ENCODE measurements around the gene CYP4F8. TPM values are rescaled to one million over a fixed set of nuclear protein-coding genes. Genes with fewer than 3 reads are reported as not detected.
"Not testable (repeated sequence)": the region's sequence is repeated elsewhere in the genome, so short reads cannot be mapped to it uniquely, and the experiment has no call there.

Gene CYP4F8
- total and polyA plus RNA-seq, 2 donors (not counting 1 experiment from before 2014, with no cell fraction given): not detected

DNA sequence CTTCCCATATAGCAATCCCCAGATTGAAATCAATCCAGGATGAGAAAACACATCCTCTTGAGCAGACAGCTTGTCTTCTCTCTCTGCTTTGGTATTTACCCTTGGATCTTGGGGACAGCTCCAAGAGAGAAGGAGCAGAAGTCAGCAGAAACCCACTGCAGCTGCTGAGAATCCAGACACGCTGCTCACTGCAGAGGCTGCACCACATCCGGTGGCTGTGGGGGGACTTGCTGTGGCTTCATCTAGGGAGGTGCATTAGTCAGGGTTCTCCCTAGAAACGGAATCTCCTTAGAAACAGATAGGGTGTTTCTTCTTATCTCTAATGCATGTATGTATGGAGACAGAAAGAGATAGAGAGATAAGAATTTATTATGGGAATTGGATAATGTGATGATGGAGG is 60.5 kb downstream of the CYP4F8 start:
- H3K27me3 ChIP-seq (replicated peaks in 1 of 4; ENCODE audit: control extremely low read depth in 1 of 4, control insufficient read depth in 3 of 4, insufficient read depth in 4 of 4, low read length in 3 of 4): peaks cover 0 to 17% (median 0%) of the 10 kb centered on the region in 4 experiments
- intact Hi-C loops (cut with micrococcal nuclease): no loop called here
- peaks cover 0 to 3% (median 0%) of the 10 kb centered on the region in 3 donors for H3K9me3 ChIP-seq (ENCODE audit: control extremely low read depth in 1 of 3, control insufficient read depth in 2 of 3, insufficient read depth in 1 of 3, low read length in 2 of 3)
- H3K4me3 ChIP-seq (ENCODE audit: control extremely low read depth in 1 of 5, extremely low read depth in 1 of 5, insufficient read depth in 1 of 5, low read depth in 2 of 5, low read length in 4 of 5): no peak overlapping the region
- no peaks in the 10 kb centered on the region for H3K36me3 ChIP-seq (replicated peaks in 1 of 2; ENCODE audit: control extremely low read depth in 1 of 2, control insufficient read depth in 1 of 2, extremely low read depth in 1 of 2, insufficient read depth in 2 of 2, low read length in 1 of 2)
- H3K4me1 ChIP-seq (ENCODE audit: control insufficient read depth in 2 of 2, insufficient read depth in 2 of 2, low read length in 2 of 2): no peaks in the 10 kb centered on the region
- ChIA-PET CTCF (no interaction called here), POLR2A (no interaction called here)
- H3K4me2 ChIP-seq (replicated peaks; ENCODE audit: low read depth, low read length, poor library complexity, severe bottlenecking): no peak overlapping the region
- Mint-ChIP-seq H3K4me3 (no peak overlapping the region), H3K27ac (no peak overlapping the region), H3K4me1 (no peaks in the 10 kb centered on the region), H3K27me3 (peaks cover 13% of the 10 kb centered on the region), H3K9me3 (ENCODE audit: insufficient read depth) (peaks cover 2% of the 10 kb centered on the region)
- no peak for DNase-seq
- TF ChIP-seq CTCF (IDR thresholded peaks at IDR 0.05) (no peak), EZH2 (IDR thresholded peaks at IDR 0.05; ENCODE audit: borderline replicate concordance, insufficient read depth, low read depth, low read length, poor library complexity, severe bottlenecking) (no peak)
- no peaks in the 10 kb centered on the region for H3K79me2 ChIP-seq (ENCODE audit: control insufficient read depth, insufficient read depth, low read length)
- H3K9ac ChIP-seq (ENCODE audit: low read length): no peak overlapping the region
- H4K20me1 ChIP-seq (ENCODE audit: control insufficient read depth, insufficient read depth, low read length, poor library complexity, severe bottlenecking): no peaks in the 10 kb centered on the region
- no peak for ATAC-seq (ENCODE audit: low read depth)
- H2AFZ ChIP-seq (ENCODE audit: insufficient read depth, low read depth, low read length, poor library complexity, severe bottlenecking): no peak overlapping the region
- no peak overlapping the region for H3K27ac ChIP-seq (ENCODE audit: low read length in 2 of 2)
- no CpG with 5 or more reads among the region's 3 CpGs for WGBS (ENCODE audit: insufficient coverage)

DNA sequence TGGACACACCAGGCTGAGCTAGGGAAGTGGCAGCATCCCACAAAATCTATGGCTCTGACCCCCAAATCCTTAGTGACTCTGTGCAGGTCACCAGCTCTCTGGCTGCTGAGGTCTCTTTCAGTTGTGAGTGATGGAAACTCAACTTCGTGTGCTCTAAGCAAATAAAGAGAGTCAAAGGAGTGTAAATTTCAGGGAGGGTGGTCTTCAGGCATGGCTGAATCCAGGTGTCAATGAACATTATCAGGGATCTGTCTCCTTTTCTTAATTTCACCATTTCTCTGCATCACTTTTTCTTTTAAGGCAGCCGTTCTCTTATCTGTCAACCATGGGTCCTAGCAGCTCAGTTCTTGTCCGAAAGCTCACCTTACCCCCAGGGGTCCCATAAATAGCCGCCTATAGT is 64.1 kb downstream of the CYP4F8 start:
- no peaks in the 10 kb centered on the region for H3K4me1 Mint-ChIP-seq
- no peaks in the 10 kb centered on the region for H3K4me1 ChIP-seq (ENCODE audit: control insufficient read depth in 2 of 2, insufficient read depth in 2 of 2, low read length in 2 of 2)
- 0% methylated on average over 1 of the region's 4 CpGs for WGBS (ENCODE audit: insufficient coverage)
- TF ChIP-seq EZH2 (IDR thresholded peaks at IDR 0.05; ENCODE audit: borderline replicate concordance, insufficient read depth, low read depth, low read length, poor library complexity, severe bottlenecking) (no peak), CTCF (IDR thresholded peaks at IDR 0.05) (no peak)
- no peak overlapping the region for H2AFZ ChIP-seq (ENCODE audit: insufficient read depth, low read depth, low read length, poor library complexity, severe bottlenecking)
- H3K4me2 ChIP-seq (replicated peaks; ENCODE audit: low read depth, low read length, poor library complexity, severe bottlenecking): no peak overlapping the region
- no peak overlapping the region for H3K27ac Mint-ChIP-seq
- H3K36me3 ChIP-seq (replicated peaks in 1 of 2; ENCODE audit: control extremely low read depth in 1 of 2, control insufficient read depth in 1 of 2, extremely low read depth in 1 of 2, insufficient read depth in 2 of 2, low read length in 1 of 2): no peaks in the 10 kb centered on the region
- no peak overlapping the region for H3K9ac ChIP-seq (ENCODE audit: low read length)
- POLR2A ChIA-PET: no interaction called here
- H3K4me3 Mint-ChIP-seq: no peak overlapping the region
- H3K27ac ChIP-seq (ENCODE audit: low read length in 2 of 2): no peak overlapping the region
- H4K20me1 ChIP-seq (ENCODE audit: control insufficient read depth, insufficient read depth, low read length, poor library complexity, severe bottlenecking): no peaks in the 10 kb centered on the region
- intact Hi-C loops (cut with micrococcal nuclease): no loop called here
- DNase-seq (no peak), ATAC-seq (ENCODE audit: low read depth) (no peak)
- peaks cover 0 to 3% (median 0%) of the 10 kb centered on the region in 3 donors for H3K9me3 ChIP-seq (ENCODE audit: control extremely low read depth in 1 of 3, control insufficient read depth in 2 of 3, insufficient read depth in 1 of 3, low read length in 2 of 3)
- CTCF ChIA-PET: no interaction called here
- H3K9me3 Mint-ChIP-seq (ENCODE audit: insufficient read depth): peaks cover 2% of the 10 kb centered on the region
- peaks cover 0 to 32% (median under 1%) of the 10 kb centered on the region in 4 experiments for H3K27me3 ChIP-seq (replicated peaks in 1 of 4; ENCODE audit: control extremely low read depth in 1 of 4, control insufficient read depth in 3 of 4, insufficient read depth in 4 of 4, low read length in 3 of 4)
- H3K27me3 Mint-ChIP-seq: peaks cover 44% of the 10 kb centered on the region
- H3K79me2 ChIP-seq (ENCODE audit: control insufficient read depth, insufficient read depth, low read length): no peaks in the 10 kb centered on the region
- no peak overlapping the region for H3K4me3 ChIP-seq (ENCODE audit: control extremely low read depth in 1 of 5, extremely low read depth in 1 of 5, insufficient read depth in 1 of 5, low read depth in 2 of 5, low read length in 4 of 5)

GRCh38 chr19:15679865-15680264 is 64.8 kb downstream of the CYP4F8 start:
- DNase-seq; H3K27ac Mint-ChIP-seq; H4K20me1 ChIP-seq (ENCODE audit: control insufficient read depth, insufficient read depth, low read length, poor library complexity, severe bottlenecking); POLR2A ChIA-PET; H3K4me3 ChIP-seq (ENCODE audit: control extremely low read depth in 1 of 5, extremely low read depth in 1 of 5, insufficient read depth in 1 of 5, low read depth in 2 of 5, low read length in 4 of 5); H3K4me1 ChIP-seq (ENCODE audit: control insufficient read depth in 2 of 2, insufficient read depth in 2 of 2, low read length in 2 of 2); H3K9me3 ChIP-seq (ENCODE audit: control extremely low read depth in 1 of 3, control insufficient read depth in 2 of 3, insufficient read depth in 1 of 3, low read length in 2 of 3); H3K27ac ChIP-seq (ENCODE audit: low read length in 2 of 2); H3K9me3 Mint-ChIP-seq (ENCODE audit: insufficient read depth); H3K79me2 ChIP-seq (ENCODE audit: control insufficient read depth, insufficient read depth, low read length); ATAC-seq (ENCODE audit: low read depth); H3K4me1 Mint-ChIP-seq; H3K4me3 Mint-ChIP-seq; H3K36me3 ChIP-seq (replicated peaks in 1 of 2; ENCODE audit: control extremely low read depth in 1 of 2, control insufficient read depth in 1 of 2, extremely low read depth in 1 of 2, insufficient read depth in 2 of 2, low read length in 1 of 2); H3K9ac ChIP-seq (ENCODE audit: low read length); H3K4me2 ChIP-seq (replicated peaks; ENCODE audit: low read depth, low read length, poor library complexity, severe bottlenecking); CTCF ChIA-PET; H2AFZ ChIP-seq (ENCODE audit: insufficient read depth, low read depth, low read length, poor library complexity, severe bottlenecking); intact Hi-C loops (cut with micrococcal nuclease): not testable (repeated sequence)
- H3K27me3 Mint-ChIP-seq: peaks cover 50% of the 10 kb centered on the region
- WGBS (ENCODE audit: insufficient coverage): 100% methylated on average over 1 of the region's 4 CpGs
- H3K27me3 ChIP-seq (replicated peaks in 1 of 4; ENCODE audit: control extremely low read depth in 1 of 4, control insufficient read depth in 3 of 4, insufficient read depth in 4 of 4, low read length in 3 of 4): peaks cover 0 to 32% (median 2%) of the 10 kb centered on the region in 4 experiments

Measured in B cell (primary cell).